Measurements from ENCODE around the gene SYCN.
"Not testable (repeated sequence)": the region's sequence is repeated elsewhere in the genome, so short reads cannot be mapped to it uniquely, and the experiment has no call there.

The SYCN gene

DNA sequence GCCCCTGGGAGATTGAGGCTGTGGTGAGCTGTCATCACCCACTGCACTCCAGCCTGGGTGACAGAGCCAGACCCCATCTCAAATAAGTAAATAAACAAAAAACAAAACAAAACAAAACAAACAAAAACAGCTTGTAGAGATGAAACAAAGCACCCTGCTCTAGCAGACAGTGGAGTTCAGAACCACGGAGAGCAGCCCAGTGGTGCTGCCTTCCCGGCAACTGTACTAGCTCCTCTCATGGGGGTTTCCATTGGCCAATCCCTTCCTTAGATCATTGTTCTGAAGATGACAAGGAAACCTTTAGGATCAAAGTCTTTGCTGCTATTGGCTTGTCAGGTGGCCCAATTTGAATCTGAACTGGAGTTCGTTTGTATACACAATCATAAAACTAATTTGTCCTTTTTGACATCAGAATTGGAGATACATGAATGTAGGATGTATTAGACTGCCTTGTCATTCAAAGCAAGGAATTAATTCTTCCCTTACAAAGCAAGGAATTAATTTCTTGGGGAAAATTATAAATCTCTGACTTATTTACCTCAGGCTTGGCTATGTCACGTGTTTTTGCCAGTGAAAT lies 19.7 kb upstream of the SYCN start:
- Histone ChIP-seq H3K27me3 (ENCODE audit: control insufficient read depth, insufficient read depth, low read length) (peaks cover 32% of the 10 kb centered on the region), H3K4me3 (ENCODE audit: low read depth, low read length) (no peak overlapping the region), H3K27ac (ENCODE audit: low read depth, low read length) (no peak overlapping the region), H3K9me3 (ENCODE audit: control insufficient read depth, insufficient read depth, low read depth, low read length) (no peaks in the 10 kb centered on the region), H3K9ac (ENCODE audit: low read length) (no peak overlapping the region), H3K4me1 (ENCODE audit: control insufficient read depth, insufficient read depth, low read length) (no peaks in the 10 kb centered on the region), H3K36me3 (ENCODE audit: control insufficient read depth, insufficient read depth, low read length) (no peaks in the 10 kb centered on the region)

DNA sequence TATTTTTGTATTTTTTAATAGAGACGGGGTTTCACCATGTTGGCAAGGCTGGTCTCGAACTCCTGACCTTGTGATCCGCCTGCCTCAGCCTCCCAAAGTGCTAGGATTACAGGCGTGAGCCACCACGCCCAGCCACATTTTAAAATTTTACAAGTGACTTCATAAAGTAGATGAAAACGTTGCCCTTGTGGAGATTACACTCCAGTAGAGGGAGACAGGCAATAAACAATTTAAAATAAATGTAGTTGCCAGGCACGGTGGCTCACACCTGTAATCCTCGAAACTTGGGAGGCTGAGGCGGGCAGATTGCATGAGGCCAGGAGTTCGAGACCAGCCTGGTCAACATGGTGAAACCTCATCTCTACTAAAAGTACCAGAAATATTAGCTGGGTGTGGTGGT lies 15.0 kb upstream of the SYCN start:
- H3K9ac ChIP-seq (ENCODE audit: low read length); H3K27ac ChIP-seq (ENCODE audit: low read depth, low read length); H3K9me3 ChIP-seq (ENCODE audit: control insufficient read depth, insufficient read depth, low read depth, low read length); H3K36me3 ChIP-seq (ENCODE audit: control insufficient read depth, insufficient read depth, low read length); H3K4me1 ChIP-seq (ENCODE audit: control insufficient read depth, insufficient read depth, low read length); H3K4me3 ChIP-seq (ENCODE audit: low read depth, low read length): not testable (repeated sequence)
- H3K27me3 ChIP-seq (ENCODE audit: control insufficient read depth, insufficient read depth, low read length): peaks cover 24% of the 10 kb centered on the region

DNA sequence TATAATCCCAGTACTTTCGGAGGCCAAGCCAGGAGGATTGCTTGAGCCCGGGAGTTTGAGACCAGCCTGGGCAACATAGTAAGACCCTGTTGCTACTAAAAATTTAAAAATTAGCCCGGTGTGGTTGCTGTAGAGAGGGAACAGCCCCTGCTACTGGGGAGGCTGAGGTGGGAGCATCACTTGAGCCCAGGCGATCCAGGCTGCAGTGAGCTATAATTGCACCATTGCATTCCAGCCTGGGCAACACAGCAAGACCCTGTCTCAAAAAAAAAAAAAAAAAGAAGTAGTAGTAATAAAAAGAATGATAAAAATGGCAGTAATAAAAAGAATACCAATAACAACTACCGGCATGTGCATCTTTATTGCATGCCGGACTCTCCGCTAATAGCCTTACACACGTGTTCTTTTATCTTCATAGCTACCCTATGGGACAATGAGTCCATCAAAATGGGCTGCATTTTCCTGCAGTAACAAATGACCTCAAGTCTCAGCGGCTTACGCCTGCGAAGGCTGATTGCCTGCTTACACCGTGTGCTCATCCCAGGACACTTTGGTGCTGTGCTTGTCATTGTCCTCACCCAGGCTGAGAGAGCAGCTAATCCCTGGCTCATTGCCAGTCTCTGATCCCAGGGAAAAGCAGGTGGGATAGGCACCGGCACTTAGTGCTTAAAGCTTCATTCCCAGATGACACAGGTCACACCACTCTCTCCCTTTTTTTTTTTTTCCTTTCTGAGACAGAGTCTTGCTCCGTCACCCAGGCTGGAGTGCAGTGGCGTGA lies 14.4 kb upstream of the SYCN start:
- no peaks in the 10 kb centered on the region for H3K4me1 ChIP-seq (ENCODE audit: control insufficient read depth, insufficient read depth, low read length)

DNA sequence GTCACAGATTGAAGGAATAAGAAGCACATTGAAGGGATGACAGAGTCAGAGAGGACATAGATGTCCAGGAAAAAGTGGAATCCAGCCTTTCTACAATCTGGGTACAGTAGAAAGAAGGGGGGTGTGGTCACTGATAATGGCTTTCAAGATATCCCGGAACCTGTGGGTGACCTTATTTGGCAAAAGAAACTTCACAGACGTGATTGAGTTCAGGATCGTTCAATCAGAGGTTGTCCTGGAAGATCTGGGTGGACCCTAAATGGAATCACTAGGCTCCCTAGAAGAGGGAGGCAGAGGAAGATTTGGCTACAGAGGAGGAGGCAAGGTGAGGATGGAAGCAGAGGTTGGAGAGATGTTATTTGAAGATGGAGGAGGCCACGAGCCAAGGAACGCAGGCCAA lies 13.0 kb upstream of the SYCN start:
- no peak overlapping the region for H3K27ac ChIP-seq (ENCODE audit: low read depth, low read length)
- H3K4me3 ChIP-seq (ENCODE audit: low read depth, low read length): no peak overlapping the region
- peaks cover 21% of the 10 kb centered on the region for H3K27me3 ChIP-seq (ENCODE audit: control insufficient read depth, insufficient read depth, low read length)
- H3K9me3 ChIP-seq (ENCODE audit: control insufficient read depth, insufficient read depth, low read depth, low read length): 0 out of 2 replicates have a peak, but pooled peaks cover 6% of the 10 kb centered on the region
- no peaks in the 10 kb centered on the region for H3K4me1 ChIP-seq (ENCODE audit: control insufficient read depth, insufficient read depth, low read length)
- H3K9ac ChIP-seq (ENCODE audit: low read length): no peak overlapping the region
- H3K36me3 ChIP-seq (ENCODE audit: control insufficient read depth, insufficient read depth, low read length): no peaks in the 10 kb centered on the region

More for the DNA sequence above, 14.4 kb upstream of the SYCN start:
- 0 out of 2 replicates have a peak, but pooled peaks cover 6% of the 10 kb centered on the region for H3K9me3 ChIP-seq (ENCODE audit: control insufficient read depth, insufficient read depth, low read depth, low read length)
- H3K27ac ChIP-seq (ENCODE audit: low read depth, low read length): no peak overlapping the region
- H3K4me3 ChIP-seq (ENCODE audit: low read depth, low read length): no peak overlapping the region
- H3K9ac ChIP-seq (ENCODE audit: low read length): no peak overlapping the region
- H3K36me3 ChIP-seq (ENCODE audit: control insufficient read depth, insufficient read depth, low read length): no peaks in the 10 kb centered on the region
- H3K27me3 ChIP-seq (ENCODE audit: control insufficient read depth, insufficient read depth, low read length): peaks cover 24% of the 10 kb centered on the region

DNA sequence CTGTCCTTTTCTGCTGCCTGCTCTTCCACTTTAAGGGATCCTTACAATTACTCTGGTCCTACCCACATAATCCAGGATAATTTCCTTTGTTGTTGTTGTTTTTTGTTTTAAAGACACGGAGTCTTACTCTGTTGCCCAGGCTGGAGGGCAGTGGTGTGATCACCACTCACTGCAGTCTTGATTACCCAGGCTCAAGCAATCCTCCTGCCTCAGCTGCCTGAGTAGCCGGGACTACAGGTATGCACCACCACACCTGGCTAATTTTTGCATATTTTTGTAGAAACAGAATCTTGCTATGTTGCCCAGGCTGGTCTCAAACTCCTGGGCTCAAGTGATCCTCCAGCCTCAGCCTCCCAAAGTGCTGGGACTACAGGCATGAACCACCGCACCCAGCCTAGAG lies 11.3 kb upstream of the SYCN start:
- not testable (repeated sequence) for H3K9me3 ChIP-seq (ENCODE audit: control insufficient read depth, insufficient read depth, low read depth, low read length); H3K9ac ChIP-seq (ENCODE audit: low read length); H3K4me3 ChIP-seq (ENCODE audit: low read depth, low read length); H3K27ac ChIP-seq (ENCODE audit: low read depth, low read length); H3K27me3 ChIP-seq (ENCODE audit: control insufficient read depth, insufficient read depth, low read length); H3K4me1 ChIP-seq (ENCODE audit: control insufficient read depth, insufficient read depth, low read length); H3K36me3 ChIP-seq (ENCODE audit: control insufficient read depth, insufficient read depth, low read length)

DNA sequence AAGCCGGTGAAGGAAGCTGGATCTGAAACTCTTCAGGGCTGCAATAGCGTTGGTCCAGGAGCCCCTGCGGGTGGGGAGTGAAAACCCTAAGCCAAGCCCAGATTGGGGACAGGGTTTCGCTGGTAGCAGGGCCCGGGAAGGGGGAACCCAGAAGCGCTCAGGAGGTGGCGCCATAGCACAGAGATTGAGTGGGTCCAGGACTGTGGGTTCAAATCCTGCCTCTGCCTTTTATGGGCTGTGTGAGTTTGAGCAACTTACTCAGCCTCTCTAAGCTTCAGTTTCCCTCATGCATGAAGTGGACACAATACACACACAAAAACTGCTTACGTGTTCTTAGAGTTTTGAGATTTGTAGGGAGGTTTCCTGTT lies 8.3 kb upstream of the SYCN start:
- Histone ChIP-seq H3K4me3 (ENCODE audit: low read depth, low read length) (no peak overlapping the region), H3K4me1 (ENCODE audit: control insufficient read depth, insufficient read depth, low read length) (no peaks in the 10 kb centered on the region), H3K27me3 (ENCODE audit: control insufficient read depth, insufficient read depth, low read length) (peaks cover 7% of the 10 kb centered on the region; the same call in 1 of the 2 replicates), H3K27ac (ENCODE audit: low read depth, low read length) (no peak overlapping the region), H3K36me3 (ENCODE audit: control insufficient read depth, insufficient read depth, low read length) (no peaks in the 10 kb centered on the region), H3K9me3 (ENCODE audit: control insufficient read depth, insufficient read depth, low read depth, low read length) (0 out of 2 replicates have a peak, but pooled peaks cover 6% of the 10 kb centered on the region), H3K9ac (ENCODE audit: low read length) (no peak overlapping the region)

DNA sequence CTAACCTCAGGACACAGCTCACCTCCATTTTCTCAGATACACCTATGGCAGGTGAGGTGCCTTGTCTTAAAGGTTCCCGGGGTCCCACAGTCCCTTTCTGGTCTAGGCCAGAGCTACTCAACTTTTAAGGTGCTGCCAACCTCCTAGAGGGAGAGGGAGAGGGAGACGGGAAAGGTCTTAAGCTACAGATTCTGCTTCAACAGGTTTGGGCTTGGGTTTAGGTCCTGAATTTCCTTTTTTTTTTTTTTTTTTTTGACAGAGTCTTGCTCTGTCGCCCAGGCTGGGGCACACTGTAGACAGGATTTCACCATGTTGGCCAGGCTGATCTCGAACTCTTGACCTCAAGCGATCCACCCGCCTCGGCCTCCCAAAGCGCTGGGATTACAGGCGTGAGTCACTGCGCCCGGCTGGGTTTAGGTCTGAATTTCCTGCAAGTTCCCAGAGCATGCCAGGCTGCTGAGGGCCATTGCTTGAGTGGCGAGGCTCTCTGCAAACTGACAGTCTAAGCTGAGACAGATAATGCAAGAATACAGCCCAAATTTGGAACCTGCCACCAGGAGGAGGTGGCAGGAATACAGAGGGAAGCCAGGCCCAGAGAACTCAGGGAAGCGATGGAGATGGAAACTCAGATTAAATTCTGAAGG lies 7.8 kb upstream of the SYCN start:
- H3K4me3 ChIP-seq (ENCODE audit: low read depth, low read length): no peak overlapping the region
- H3K9me3 ChIP-seq (ENCODE audit: control insufficient read depth, insufficient read depth, low read depth, low read length): 0 out of 2 replicates have a peak, but pooled peaks cover 3% of the 10 kb centered on the region
- H3K36me3 ChIP-seq (ENCODE audit: control insufficient read depth, insufficient read depth, low read length): no peaks in the 10 kb centered on the region
- peaks cover 7% of the 10 kb centered on the region; the same call in 1 of the 2 replicates for H3K27me3 ChIP-seq (ENCODE audit: control insufficient read depth, insufficient read depth, low read length)
- no peaks in the 10 kb centered on the region for H3K4me1 ChIP-seq (ENCODE audit: control insufficient read depth, insufficient read depth, low read length)
- H3K9ac ChIP-seq (ENCODE audit: low read length): no peak overlapping the region
- H3K27ac ChIP-seq (ENCODE audit: low read depth, low read length): no peak overlapping the region

DNA sequence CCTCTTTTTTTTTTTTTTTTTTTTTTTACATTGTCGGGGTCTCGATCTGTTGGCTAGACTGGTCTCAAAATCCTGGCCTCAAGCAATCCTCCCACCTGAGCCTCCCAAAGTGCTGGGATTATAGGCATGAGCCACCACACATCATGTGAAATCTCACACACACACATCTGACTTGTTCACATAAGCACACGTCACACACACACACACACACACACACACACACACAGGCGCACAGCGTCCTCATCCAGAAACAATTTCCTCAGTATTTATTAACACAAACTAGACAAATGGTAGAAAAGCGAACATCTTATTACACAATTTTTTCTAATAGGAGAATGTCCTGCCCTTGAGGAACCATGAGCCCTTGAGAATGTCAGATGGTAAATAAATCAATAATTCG lies 5.1 kb upstream of the SYCN start:
- Histone ChIP-seq H3K4me1 (ENCODE audit: control insufficient read depth, insufficient read depth, low read length) (no peaks in the 10 kb centered on the region), H3K9me3 (ENCODE audit: control insufficient read depth, insufficient read depth, low read depth, low read length) (no peaks in the 10 kb centered on the region), H3K9ac (ENCODE audit: low read length) (no peak overlapping the region), H3K36me3 (ENCODE audit: control insufficient read depth, insufficient read depth, low read length) (no peaks in the 10 kb centered on the region), H3K27ac (ENCODE audit: low read depth, low read length) (no peak overlapping the region), H3K4me3 (ENCODE audit: low read depth, low read length) (no peak overlapping the region), H3K27me3 (ENCODE audit: control insufficient read depth, insufficient read depth, low read length) (peaks cover 25% of the 10 kb centered on the region)

DNA sequence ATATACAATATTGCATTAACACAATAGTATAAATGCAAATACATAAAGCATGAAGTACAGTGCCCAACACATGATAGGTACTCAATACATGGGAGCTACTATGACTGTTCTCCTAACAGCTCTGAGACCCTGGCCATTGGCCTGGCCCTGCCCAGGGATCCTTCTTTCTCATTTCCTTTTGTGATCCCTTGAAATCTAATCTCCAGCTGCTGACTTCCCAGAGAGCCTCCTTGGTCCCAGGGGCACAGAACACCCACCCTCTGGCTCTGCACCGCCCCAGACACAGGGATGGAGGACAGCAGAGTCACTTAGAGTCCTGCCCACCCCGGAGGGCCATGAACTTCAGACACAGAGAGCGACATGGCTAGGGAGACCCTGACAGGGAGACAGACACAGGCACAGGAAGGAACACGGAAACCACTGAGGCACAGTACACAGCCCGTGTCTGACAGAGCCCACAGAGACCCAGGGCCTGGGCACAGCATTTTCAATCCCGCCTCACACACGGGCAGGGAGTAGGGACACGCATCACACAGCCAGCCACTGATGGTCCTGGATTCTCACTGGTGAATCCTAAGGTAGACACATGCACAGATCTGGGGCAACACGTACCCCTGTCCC lies 4.2 kb upstream of the SYCN start:
- Histone ChIP-seq H3K9ac (ENCODE audit: low read length) (no peak overlapping the region), H3K27ac (ENCODE audit: low read depth, low read length) (no peak overlapping the region), H3K27me3 (ENCODE audit: control insufficient read depth, insufficient read depth, low read length) (peaks cover 34% of the 10 kb centered on the region), H3K36me3 (ENCODE audit: control insufficient read depth, insufficient read depth, low read length) (no peaks in the 10 kb centered on the region), H3K4me3 (ENCODE audit: low read depth, low read length) (no peak overlapping the region), H3K9me3 (ENCODE audit: control insufficient read depth, insufficient read depth, low read depth, low read length) (no peaks in the 10 kb centered on the region), H3K4me1 (ENCODE audit: control insufficient read depth, insufficient read depth, low read length) (no peaks in the 10 kb centered on the region)

DNA sequence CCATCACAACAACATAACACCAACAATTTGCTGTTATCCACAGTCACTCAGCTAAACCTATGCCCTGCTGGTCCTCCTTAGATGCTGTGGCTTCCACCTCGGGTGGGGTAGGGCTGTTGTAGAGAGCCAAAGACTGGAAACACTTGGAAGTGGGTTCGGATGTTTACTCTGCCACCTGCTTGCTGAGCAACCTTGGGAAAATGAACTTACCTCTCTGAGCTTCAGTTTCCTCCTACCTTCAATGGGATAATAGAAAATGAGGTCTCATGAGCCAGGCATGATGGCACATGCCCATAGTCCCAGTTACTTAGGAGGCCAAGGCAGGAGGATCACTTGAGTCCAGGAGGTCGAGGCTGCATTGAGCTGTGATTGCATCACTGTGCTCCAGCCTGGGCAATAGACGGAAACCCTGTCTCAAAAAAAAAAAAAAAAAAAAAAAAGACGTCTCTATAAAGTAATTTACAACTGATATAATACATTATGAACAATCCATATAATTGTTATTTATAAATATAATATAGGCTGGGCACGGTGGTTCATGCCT lies 3.3 kb upstream of the SYCN start:
- H3K27ac ChIP-seq (ENCODE audit: low read depth, low read length): no peak overlapping the region
- no peaks in the 10 kb centered on the region for H3K36me3 ChIP-seq (ENCODE audit: control insufficient read depth, insufficient read depth, low read length)
- H3K27me3 ChIP-seq (ENCODE audit: control insufficient read depth, insufficient read depth, low read length): peaks cover 43% of the 10 kb centered on the region
- H3K9ac ChIP-seq (ENCODE audit: low read length): no peak overlapping the region
- H3K9me3 ChIP-seq (ENCODE audit: control insufficient read depth, insufficient read depth, low read depth, low read length): no peaks in the 10 kb centered on the region
- no peak overlapping the region for H3K4me3 ChIP-seq (ENCODE audit: low read depth, low read length)
- no peaks in the 10 kb centered on the region for H3K4me1 ChIP-seq (ENCODE audit: control insufficient read depth, insufficient read depth, low read length)

DNA sequence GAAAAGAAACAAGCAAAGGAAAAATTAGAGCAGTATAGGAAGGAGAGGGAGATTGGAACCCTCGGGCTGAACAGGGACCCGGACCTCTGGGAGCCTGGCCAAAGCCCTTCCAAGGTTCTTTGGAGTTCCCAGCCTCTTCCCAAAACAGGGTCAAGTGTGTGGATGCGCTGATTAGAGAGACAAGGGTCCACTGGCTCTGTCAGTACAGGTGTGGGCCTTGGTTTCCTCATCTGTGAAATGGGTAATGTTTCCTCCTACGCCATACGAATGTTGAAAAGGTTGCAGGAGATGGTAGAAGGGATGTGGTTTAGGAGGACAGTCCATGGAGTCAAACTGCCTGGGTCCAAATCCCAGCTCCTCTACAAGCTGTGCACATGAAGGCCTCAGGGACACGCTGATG lies 2.1 kb upstream of the SYCN start:
- H3K36me3 ChIP-seq (ENCODE audit: control insufficient read depth, insufficient read depth, low read length): no peaks in the 10 kb centered on the region
- H3K27ac ChIP-seq (ENCODE audit: low read depth, low read length): no peak overlapping the region
- H3K27me3 ChIP-seq (ENCODE audit: control insufficient read depth, insufficient read depth, low read length): peaks cover 48% of the 10 kb centered on the region
- H3K4me1 ChIP-seq (ENCODE audit: control insufficient read depth, insufficient read depth, low read length): no peaks in the 10 kb centered on the region; the same call in 1 of the 2 replicates
- H3K4me3 ChIP-seq (ENCODE audit: low read depth, low read length): no peak overlapping the region
- no peak overlapping the region for H3K9ac ChIP-seq (ENCODE audit: low read length)
- no peaks in the 10 kb centered on the region for H3K9me3 ChIP-seq (ENCODE audit: control insufficient read depth, insufficient read depth, low read depth, low read length)
